ENCODE measurements around the gene ECSCR. TPM values are rescaled to one million over a fixed set of nuclear protein-coding genes. Genes with fewer than 3 reads are reported as not detected.
"Not testable (repeated sequence)": the region's sequence is repeated elsewhere in the genome, so short reads cannot be mapped to it uniquely, and the experiment has no call there.

Gene ECSCR
- total RNA-seq, 3 donors from 2014 or later: 2.6 to 4.0 (median 2.9) TPM

DNA sequence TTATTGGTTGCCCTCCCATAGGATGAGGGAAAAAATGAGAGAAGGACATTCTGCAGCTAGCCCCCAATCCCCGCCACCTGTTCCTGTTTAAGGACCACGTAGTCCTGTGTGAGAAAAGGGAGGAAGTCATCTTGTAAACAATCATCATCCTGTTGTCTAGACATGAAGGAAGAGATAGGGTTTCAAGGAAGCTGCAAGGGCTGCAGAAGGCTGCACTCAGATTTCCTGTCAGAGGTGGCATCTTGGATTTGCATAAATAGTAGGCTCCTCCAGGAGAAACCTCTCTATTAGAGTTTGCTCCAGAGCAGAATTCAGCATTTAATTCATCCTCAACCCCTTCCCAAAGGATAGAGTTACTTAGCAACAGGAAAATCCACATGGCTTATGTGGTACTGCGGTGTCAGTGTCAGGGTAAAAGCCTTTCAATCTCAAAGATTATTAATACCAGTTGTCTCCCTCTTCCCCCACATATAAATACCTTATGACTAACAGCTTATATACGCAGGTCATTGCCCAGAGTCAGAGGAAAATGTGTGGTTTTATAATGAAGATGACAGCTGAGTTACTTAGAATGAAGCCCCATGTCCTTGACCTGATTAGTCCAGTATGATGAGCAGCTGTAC lies 18.6 kb downstream of the ECSCR start:
- Mint-ChIP-seq H3K27me3 (ENCODE audit: low read depth) (no peaks in the 10 kb centered on the region), H3K4me1 (ENCODE audit: low read depth) (peaks cover 73% of the 10 kb centered on the region), H3K9me3 (peaks cover 5% of the 10 kb centered on the region), H3K36me3 (ENCODE audit: insufficient read depth) (peaks cover 3% of the 10 kb centered on the region), H3K4me3 (peak overlapping the region; percentile 29)
- DNase-seq (no peak), ATAC-seq (peak in 1 of 2 donors; percentile 9)

DNA sequence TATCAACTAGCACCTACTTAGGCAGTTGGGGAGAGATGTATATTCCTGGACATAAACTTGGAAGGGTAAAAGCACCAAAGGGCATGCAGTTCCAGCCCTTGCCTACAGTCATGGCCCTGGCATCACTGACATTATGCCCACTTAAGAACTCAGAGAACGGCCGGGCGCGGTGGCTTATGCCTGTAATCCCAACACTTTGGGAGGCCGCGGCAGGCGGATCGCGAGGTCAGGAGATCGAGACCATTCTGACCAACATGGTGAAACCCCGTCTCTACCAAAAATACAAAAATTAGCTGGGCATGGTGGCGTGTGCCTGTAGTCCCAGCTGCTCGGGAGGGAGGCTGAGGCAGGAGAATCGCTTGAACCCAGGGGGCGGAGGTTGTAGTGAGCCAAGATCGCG lies 22.1 kb downstream of the ECSCR start:
- DNase-seq; H3K36me3 Mint-ChIP-seq (ENCODE audit: insufficient read depth); H3K9me3 Mint-ChIP-seq; H3K27me3 Mint-ChIP-seq (ENCODE audit: low read depth); ATAC-seq; H3K4me3 Mint-ChIP-seq: not testable (repeated sequence)
- peaks cover 57% of the 10 kb centered on the region for H3K4me1 Mint-ChIP-seq (ENCODE audit: low read depth)

DNA sequence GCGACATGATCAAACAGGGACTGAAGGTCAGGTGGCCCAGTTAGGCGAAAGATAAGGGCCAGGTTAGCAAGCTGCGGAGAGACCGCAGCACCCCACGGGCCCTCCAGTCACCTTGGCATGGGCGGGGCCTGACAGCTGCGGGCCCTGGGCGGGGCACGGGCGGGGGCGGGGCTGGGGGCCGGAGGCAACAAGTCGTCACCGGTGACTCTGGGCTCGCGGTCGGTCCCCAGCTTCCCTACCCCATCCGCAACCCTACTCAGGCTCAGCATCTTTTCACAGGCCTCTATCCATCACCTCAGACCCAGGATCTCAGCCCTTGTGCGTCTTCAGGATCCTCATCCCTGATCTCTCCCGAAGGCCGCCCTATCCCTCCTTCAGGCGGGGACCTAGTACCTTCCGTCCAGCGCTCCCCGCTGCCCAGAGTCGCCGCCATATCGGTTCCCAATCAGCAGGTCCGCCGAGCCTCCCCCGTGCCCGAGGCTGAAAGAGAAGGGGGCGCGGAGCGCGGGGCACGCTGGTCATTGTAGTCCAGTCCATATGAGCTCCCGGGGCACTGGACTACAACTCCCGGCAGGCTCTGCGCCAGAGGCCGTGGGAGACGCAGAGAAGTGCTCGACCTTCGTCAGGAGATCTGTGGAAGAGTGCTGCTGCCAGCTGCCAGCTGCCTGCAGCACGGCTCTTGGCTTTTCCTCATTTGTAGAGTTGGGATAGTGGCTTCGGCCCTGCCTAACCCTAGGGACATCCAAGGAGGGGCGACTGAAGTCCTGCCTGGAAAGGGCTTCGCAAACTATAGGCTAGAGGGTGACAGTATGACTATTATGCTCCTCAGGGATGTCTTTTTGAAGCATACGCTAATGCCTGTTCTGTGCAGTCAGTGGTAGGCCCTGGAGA lies 23.3 kb downstream of the ECSCR start, which contains the start of gene DNAJC18:
DNAJC18 (minus strand) TSS at position 513 of the 891 bp plus-strand sequence; CDS start at position 433, 80 bp downstream.
- no peaks in the 10 kb centered on the region for H3K27me3 Mint-ChIP-seq (ENCODE audit: low read depth)
- ATAC-seq (peak; percentile 93 to 94), DNase-seq (peak; percentile 84)
- no peaks in the 10 kb centered on the region for H3K9me3 Mint-ChIP-seq
- H3K36me3 Mint-ChIP-seq (ENCODE audit: insufficient read depth): peaks cover 5% of the 10 kb centered on the region
- peak within 1 kb of the TSS; percentile 97 for H3K4me3 Mint-ChIP-seq
- peaks cover 54% of the 10 kb centered on the region for H3K4me1 Mint-ChIP-seq (ENCODE audit: low read depth)

DNA sequence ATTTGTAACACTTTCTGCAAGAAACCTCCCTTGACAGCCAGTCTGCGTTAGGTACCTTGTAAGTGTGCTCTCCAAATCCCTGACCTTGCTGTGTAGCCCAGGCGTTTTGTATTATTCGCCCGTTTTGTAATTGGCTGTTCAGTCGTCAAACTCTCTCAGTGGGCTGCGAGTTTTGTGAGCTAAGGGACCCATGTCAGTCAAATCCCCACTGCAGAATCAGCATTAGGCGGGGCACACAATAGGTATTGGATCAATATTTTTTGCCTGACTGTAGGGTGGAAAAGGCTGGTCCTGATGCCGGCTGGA lies 23.9 kb downstream of the ECSCR start:
- Mint-ChIP-seq H3K4me1 (ENCODE audit: low read depth) (peaks cover 48% of the 10 kb centered on the region), H3K9me3 (no peaks in the 10 kb centered on the region), H3K36me3 (ENCODE audit: insufficient read depth) (peaks cover 5% of the 10 kb centered on the region), H3K4me3 (peak overlapping the region; percentile 97), H3K27me3 (ENCODE audit: low read depth) (no peaks in the 10 kb centered on the region)
- DNase-seq (no peak), ATAC-seq (no peak)

DNA sequence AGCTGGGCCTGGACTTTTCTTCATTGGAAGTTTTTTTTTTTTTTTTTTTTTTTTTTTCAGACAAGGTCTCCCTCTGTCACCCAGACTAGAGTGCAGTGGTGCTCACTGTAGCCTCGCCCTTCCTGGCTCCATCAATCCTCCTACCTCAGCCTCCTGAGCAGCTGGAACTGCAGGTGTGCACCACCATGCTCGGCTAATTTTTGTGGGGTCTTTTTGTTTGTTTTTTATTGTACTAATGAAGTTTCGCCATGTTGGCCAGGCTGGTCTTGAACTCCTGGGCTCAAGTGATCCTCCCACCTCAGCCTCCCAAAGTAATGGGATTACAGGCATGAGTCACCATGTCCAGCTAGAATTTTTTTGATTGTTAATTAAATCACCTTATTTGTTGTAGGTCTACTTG lies 26.9 kb downstream of the ECSCR start:
- Mint-ChIP-seq H3K4me1 (ENCODE audit: low read depth) (peaks cover 29% of the 10 kb centered on the region), H3K27me3 (ENCODE audit: low read depth) (no peaks in the 10 kb centered on the region), H3K4me3 (no peak overlapping the region), H3K36me3 (ENCODE audit: insufficient read depth) (peaks cover 5% of the 10 kb centered on the region), H3K9me3 (no peaks in the 10 kb centered on the region)
- ATAC-seq (no peak), DNase-seq (no peak)

DNA sequence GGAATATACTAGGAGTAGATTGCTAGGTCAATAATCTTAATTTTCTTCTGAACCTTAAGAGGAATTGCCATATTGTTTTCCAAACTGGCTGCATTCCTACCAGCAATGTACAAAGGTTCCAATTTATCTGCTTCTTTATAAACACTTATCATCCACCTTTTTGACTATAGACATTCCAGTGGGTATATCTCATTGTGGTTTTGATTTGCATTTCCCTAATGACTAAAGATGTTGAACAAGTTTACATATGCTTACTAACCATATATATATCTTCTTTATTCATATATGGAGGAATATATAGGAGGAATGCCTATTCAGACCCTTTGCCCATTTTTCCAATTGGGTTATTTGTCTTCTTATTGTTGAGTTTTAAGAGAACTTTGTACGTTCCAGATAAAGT lies 30.8 kb downstream of the ECSCR start:
- no peak overlapping the region for H3K4me3 Mint-ChIP-seq

DNA sequence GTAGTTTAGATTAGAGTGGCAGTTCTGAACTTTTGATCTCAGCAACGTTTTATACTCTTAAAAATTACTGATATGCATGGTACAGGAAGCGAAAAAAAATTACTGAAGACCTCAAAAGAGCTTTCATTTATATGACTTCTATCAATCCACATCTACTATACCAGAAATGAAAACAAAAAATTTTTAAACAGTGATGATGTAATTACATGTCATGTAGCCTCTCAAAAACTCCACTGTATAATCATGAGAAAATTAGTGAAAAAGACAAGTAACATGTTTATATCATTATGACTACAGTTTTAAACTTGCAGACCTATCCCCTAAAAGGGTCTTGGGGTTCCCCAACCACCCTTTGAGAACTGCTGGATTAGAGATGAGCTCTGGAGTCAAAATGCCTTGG lies 32.5 kb downstream of the ECSCR start:
- no peaks in the 10 kb centered on the region for H3K9me3 Mint-ChIP-seq
- H3K27me3 Mint-ChIP-seq (ENCODE audit: low read depth): no peaks in the 10 kb centered on the region
- ATAC-seq (peak; percentile 27 to 79), DNase-seq (no peak)
- H3K4me1 Mint-ChIP-seq (ENCODE audit: low read depth): peaks cover 8% of the 10 kb centered on the region
- no peak overlapping the region for H3K4me3 Mint-ChIP-seq
- peaks cover 14% of the 10 kb centered on the region for H3K36me3 Mint-ChIP-seq (ENCODE audit: insufficient read depth)

More for the DNA sequence above, 30.8 kb downstream of the ECSCR start:
- peaks cover 8% of the 10 kb centered on the region for H3K4me1 Mint-ChIP-seq (ENCODE audit: low read depth)
- H3K36me3 Mint-ChIP-seq (ENCODE audit: insufficient read depth): peaks cover 13% of the 10 kb centered on the region
- no peak for ATAC-seq
- H3K27me3 Mint-ChIP-seq (ENCODE audit: low read depth): no peaks in the 10 kb centered on the region
- H3K9me3 Mint-ChIP-seq: no peaks in the 10 kb centered on the region
- DNase-seq: no peak

DNA sequence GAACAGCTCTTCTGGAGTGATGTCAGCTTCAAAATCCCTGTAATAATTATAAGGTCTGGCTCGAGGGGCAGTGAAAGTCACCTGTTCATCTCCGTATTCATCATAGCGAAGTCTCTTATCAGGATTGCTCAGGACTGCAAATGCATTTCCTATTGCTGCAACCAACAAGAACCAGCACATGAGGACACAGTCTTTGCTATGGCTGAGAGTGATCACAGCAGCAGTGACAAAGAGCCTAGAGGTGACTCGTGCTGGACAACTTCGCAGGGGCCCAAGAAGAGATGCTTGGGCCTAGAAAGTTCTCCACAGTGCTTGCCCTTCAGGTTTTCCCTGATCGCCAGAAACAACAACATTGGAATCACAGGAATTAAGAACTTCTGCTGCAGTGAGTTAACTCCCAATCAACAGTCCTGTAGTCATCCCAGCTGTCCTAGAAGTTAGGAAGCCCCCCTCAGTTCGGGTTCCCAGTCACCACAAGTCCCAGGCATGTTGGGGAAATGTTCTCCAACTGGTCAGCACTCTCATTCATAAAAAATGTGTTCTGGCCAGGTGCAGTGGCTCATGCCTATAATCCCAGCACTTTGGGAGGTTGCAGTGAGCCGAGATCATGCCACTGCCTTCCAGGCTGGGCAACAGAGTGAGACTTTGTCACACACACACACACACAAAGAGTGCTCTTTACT lies 36.2 kb downstream of the ECSCR start:
- peaks cover 12% of the 10 kb centered on the region for H3K4me1 Mint-ChIP-seq (ENCODE audit: low read depth)
- peaks cover 27% of the 10 kb centered on the region for H3K36me3 Mint-ChIP-seq (ENCODE audit: insufficient read depth)
- ATAC-seq: no peak
- no peaks in the 10 kb centered on the region for H3K9me3 Mint-ChIP-seq
- DNase-seq: no peak
- no peak overlapping the region for H3K4me3 Mint-ChIP-seq
- H3K27me3 Mint-ChIP-seq (ENCODE audit: low read depth): no peaks in the 10 kb centered on the region

DNA sequence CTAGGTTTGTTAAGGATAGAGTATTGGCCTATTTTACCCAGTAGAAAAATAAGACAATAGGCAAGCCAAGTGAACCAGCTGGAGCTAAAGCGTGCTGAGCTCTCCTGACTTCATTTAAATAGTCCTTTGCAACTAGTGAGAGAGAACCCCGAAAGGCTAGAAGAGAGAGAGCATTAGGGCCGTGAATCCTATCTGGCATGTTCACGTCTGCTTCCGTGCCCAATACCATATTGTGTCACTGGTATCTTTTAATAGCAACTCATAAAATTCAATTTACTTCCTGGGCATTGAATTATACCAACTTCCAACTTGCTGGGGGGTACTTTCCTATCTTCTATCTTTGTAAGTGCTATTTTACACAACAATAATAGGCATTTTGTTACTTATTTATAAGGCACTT lies 37.0 kb downstream of the ECSCR start:
- Mint-ChIP-seq H3K36me3 (ENCODE audit: insufficient read depth) (peaks cover 31% of the 10 kb centered on the region), H3K4me1 (ENCODE audit: low read depth) (peaks cover 12% of the 10 kb centered on the region), H3K4me3 (no peak overlapping the region), H3K27me3 (ENCODE audit: low read depth) (no peaks in the 10 kb centered on the region), H3K9me3 (no peaks in the 10 kb centered on the region)
- DNase-seq (no peak), ATAC-seq (no peak)

DNA sequence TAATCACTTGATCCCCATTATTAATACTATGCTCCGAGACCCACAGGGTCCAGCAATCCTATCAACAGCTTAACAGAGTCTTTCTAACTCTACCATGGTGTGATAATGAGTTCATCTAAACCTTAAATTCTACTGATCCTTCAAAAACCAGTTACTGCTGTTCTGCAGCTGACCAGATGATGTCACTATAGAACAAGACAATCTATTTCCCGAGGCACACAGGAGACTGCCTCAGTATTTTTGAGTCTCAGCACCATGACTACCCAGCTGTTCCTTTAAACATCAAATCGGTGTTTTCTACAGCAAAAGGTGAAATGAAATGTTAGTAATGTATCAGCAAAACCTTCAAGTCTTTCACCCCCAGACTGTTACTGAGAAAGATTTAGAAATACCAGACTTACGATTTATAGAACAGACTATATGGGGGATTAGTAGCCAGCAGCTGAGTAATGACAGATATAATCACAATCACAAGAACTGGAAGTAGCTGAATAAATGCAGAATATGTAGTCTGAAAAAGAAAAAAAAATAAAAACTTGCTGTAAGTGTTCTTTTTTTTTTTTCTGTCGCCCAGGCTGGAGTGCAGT lies 40.1 kb downstream of the ECSCR start:
- Mint-ChIP-seq H3K4me3 (no peak overlapping the region), H3K9me3 (no peaks in the 10 kb centered on the region), H3K36me3 (ENCODE audit: insufficient read depth) (peaks cover 30% of the 10 kb centered on the region), H3K27me3 (ENCODE audit: low read depth) (no peaks in the 10 kb centered on the region), H3K4me1 (ENCODE audit: low read depth) (peaks cover 5% of the 10 kb centered on the region)
- peak; percentile 36 for DNase-seq
- ATAC-seq: peak; percentile 93 to 95

DNA sequence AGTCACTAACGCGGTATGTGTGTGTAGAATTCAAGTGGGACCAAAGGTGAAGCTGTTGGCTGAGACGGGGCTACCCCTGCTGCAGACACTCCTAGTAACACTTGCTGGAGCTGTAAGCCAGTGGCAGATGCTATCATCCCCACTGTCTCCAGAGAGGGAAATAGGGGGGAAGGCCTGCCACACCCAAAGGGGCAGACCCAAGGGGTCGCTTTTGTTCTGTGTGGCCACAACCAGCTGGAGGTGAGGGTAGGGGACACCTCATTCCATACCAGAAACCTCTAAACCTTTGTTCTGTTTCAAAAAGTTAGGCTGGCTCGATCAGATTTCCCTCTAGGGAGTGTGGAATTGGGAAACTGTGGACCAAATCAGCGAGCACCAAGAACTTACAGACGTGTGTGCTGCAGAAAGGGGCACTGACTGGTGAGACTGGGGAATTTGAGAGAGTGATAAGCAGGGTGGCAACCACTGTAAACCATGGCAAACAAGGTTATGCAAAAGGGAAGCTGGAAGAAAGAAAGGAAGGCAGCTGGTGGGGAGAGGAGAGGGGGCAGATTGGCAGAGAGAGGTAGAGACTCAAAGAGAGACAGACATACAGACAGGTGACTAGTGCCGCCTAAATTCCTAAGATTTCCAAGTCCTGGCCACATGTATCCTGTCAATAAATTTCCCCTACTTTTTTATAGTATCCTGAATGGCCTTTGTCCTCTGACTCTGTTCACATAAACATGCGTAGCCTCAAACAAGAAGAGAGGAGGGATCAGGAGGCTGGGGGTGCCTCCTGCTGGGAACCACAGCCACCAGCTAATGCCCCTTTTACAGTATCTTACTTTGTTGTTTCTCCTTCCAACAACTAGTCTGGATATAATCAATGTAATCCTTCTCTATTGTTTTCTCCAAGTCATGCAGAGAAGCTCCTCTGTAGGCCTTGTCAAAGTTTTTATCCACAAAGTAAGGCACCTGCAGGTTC lies 43.0 kb downstream of the ECSCR start:
- H3K9me3 Mint-ChIP-seq: no peaks in the 10 kb centered on the region
- H3K4me3 Mint-ChIP-seq: no peak overlapping the region
- ATAC-seq (no peak), DNase-seq (no peak)
- H3K4me1 Mint-ChIP-seq (ENCODE audit: low read depth): peaks cover 26% of the 10 kb centered on the region
- H3K27me3 Mint-ChIP-seq (ENCODE audit: low read depth): no peaks in the 10 kb centered on the region
- peaks cover 22% of the 10 kb centered on the region for H3K36me3 Mint-ChIP-seq (ENCODE audit: insufficient read depth)

DNA sequence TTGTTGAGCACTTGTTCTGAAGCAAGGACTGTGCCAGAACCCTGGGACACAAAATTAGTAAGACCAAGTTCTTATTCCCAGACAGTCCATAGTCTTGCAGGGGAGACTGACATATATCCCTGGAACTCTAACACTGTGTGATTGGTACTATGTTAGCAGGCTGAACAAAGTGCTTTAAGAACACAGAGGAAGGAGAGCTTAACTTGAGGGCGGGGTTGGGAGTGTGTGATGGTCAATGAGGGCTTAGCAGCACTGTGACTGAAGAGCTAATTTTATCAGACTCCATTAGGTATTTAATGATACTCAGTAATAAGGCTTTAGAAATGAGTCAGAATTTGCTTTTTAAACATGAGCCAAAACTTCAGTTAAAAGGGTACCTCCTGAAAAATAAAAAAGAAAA lies 43.8 kb downstream of the ECSCR start:
- peaks cover 33% of the 10 kb centered on the region for H3K4me1 Mint-ChIP-seq (ENCODE audit: low read depth)
- no peaks in the 10 kb centered on the region for H3K9me3 Mint-ChIP-seq
- no peaks in the 10 kb centered on the region for H3K27me3 Mint-ChIP-seq (ENCODE audit: low read depth)
- no peak for DNase-seq
- no peak overlapping the region for H3K4me3 Mint-ChIP-seq
- ATAC-seq: no peak
- H3K36me3 Mint-ChIP-seq (ENCODE audit: insufficient read depth): peaks cover 18% of the 10 kb centered on the region

DNA sequence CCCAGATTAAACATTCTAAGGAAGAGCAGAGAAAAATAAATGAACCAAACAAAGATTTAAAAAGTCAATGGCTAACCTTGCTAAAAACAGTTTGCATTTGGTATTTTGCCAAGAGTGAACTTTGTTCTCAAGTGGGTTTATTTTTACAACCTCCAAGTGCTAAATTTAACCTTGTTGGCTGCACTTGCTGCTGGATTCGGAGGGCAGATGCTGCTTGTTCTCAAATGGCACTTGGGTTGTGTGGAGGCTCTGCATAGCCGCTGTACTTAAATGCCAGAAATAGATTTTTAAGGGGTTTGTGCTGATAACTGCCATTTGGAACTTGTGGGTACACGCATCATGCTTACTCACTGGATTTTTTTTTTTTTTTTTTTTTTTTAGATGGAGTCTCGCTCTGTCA lies 45.3 kb downstream of the ECSCR start:
- DNase-seq: no peak
- Mint-ChIP-seq H3K27me3 (ENCODE audit: low read depth) (no peaks in the 10 kb centered on the region), H3K4me1 (ENCODE audit: low read depth) (peaks cover 39% of the 10 kb centered on the region), H3K4me3 (no peak overlapping the region), H3K36me3 (ENCODE audit: insufficient read depth) (peaks cover 13% of the 10 kb centered on the region), H3K9me3 (no peaks in the 10 kb centered on the region)
- ATAC-seq: no peak

Data from activated T-cell treated with anti-CD3 and anti-CD28 coated beads, Interleukin-2, amount 50 U/mL, for 4 hours (primary cell).